ENCODE measurements around the gene DICER1.

DICER1 gene

GRCh38 chr14:95040708-95041476 is 116.4 kb downstream of the DICER1 start:
- no peak for DNase-seq (ENCODE audit: low spot score)

DNA sequence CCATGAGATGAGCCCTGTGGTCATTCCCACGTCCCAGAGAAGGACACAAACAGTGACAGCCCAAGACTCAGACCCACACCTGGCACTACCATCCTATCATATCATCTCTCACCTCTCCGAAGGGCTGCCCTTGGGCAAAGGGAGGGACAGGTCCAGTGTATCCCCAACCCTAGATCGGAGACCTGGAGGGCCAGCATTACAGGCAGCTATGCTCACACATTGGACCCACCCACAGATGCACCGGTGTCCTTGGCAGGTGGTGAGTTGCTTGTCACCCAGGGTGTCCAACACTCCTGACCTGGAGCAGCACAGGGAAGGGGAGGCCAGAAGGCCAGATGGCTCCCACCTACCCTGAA is 117.4 kb downstream of the DICER1 start:
- DNase-seq (ENCODE audit: low spot score), result no peak

- no peak for DNase-seq (ENCODE audit: low spot score)
These were observed 117.9 kb downstream of the DICER1 start for GRCh38 chr14:95039259-95039992.

DNA sequence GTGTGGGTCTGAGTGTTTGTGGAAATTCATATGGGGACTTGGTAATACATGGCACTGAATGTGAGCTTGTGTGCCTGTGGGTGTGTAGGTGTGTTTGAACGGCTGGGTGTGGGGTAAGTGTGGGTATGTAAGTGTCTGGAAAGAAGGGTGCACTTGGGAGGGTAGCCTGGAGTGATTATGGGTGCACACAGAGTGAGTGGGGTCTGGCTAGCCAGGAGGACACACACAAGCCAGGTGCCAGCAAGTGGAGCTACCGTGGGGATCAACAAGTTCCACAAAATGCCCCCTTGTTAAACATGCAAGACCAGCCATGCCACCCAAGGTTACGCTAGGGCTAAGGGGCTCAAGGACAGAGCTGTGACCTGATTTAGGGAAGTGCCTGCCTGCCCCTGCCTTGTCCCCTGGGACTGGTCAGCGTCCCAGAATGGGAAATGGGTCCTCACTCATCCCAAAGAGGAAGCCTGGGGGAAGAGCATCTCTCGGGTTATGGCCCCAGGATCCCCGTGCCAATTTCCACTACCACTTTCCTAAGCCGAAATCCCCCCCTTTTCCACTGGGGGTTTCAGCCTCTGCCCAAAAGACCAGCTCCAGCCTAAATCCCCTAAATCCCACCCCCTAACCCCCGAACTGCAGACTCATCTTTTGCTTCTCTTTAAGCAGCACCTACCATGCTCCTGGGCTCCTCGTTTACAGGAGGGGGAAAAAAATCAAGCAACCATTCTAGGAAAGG is 118.6 kb downstream of the DICER1 start:
- DNase-seq (ENCODE audit: low spot score), result no peak

DNA sequence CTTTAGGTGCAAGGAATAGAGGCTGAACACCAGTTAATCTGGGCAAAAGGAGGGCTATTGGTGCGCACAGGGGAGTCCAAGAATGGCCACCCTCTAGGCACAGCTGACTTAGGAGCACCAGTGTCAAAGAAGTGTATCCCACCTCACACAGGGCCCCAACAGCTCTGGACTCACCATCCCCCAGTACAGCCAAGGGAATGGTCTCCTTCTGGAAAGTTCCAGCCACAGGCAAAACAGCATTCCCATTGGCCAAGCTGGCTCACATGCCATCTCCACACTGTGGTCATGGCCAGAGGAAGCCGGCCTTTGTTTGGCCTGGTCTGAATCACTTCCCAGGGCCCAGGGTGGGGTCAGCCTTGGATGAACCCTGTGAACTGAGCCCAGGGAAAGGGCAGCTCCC is 120.1 kb downstream of the DICER1 start:
- no peak for DNase-seq (ENCODE audit: low spot score)
